MM.1S (cell line): ENCODE data around the gene PIK3R6.

ENCODE experiments used
- DNase-seq: peaks from one replicate; pipeline ENCODE4 v3.0.0-alpha.2; 2015
- H2AFZ ChIP-seq: fragments of 300-600 bp; sonication (generic); 2 replicates; pipeline ENCODE4 v1.6.0; 2016; ENCODE audit warnings: antibody characterized with exemption, low read length
- H3F3A ChIP-seq: fragments of 300-600 bp; sonication (generic); 2 replicates; pipeline ENCODE4 v1.6.1; 2016; ENCODE audit warnings: mild to moderate bottlenecking, antibody characterized with exemption, low read length, moderate library complexity, mixed read lengths; ENCODE audit not compliant: insufficient read depth
- H3K27ac ChIP-seq: fragments of 300-600 bp; sonication (generic); 2 replicates; pipeline ENCODE4 v1.5.1; 2016; ENCODE audit warnings: mild to moderate bottlenecking, low read length
- H3K27me3 ChIP-seq: fragments of 300-600 bp; sonication (generic); replicated peaks from 2 replicates; pipeline ENCODE4 v1.6.0; 2016; ENCODE audit warnings: low read length; ENCODE audit not compliant: insufficient read depth
- H3K36me3 ChIP-seq: fragments of 300-600 bp; sonication (generic); replicated peaks from 2 replicates; pipeline ENCODE4 v1.6.1; 2016; ENCODE audit warnings: mild to moderate bottlenecking, low read length, mixed read lengths; ENCODE audit not compliant: insufficient read depth
- H3K4me1 ChIP-seq: fragments of 300-600 bp; sonication (generic); 2 replicates; pipeline ENCODE4 v1.6.1; 2016; ENCODE audit warnings: low read length, mixed read lengths
- H3K4me2 ChIP-seq: fragments of 300-600 bp; sonication (generic); 2 replicates; pipeline ENCODE4 v1.6.0; 2016; ENCODE audit warnings: low read depth, low read length
- H3K4me3 ChIP-seq: fragments of 300-600 bp; sonication (generic); 2 replicates; pipeline ENCODE4 v1.5.1; 2016; ENCODE audit warnings: low read length, mixed read lengths
- H3K79me2 ChIP-seq: fragments of 300-600 bp; sonication (generic); 2 replicates; pipeline ENCODE4 v1.6.1; 2016; ENCODE audit warnings: mixed run types, low read length, mixed read lengths
- H3K9ac ChIP-seq: fragments of 300-600 bp; sonication (generic); 2 replicates; pipeline ENCODE4 v1.6.1; 2016; ENCODE audit warnings: low read length, mixed read lengths
- H3K9me2 ChIP-seq: fragments of 300-600 bp; sonication (generic); replicated peaks from 2 replicates; pipeline ENCODE4 v1.6.1; 2016; ENCODE audit warnings: mild to moderate bottlenecking, low read length, mixed read lengths; ENCODE audit not compliant: insufficient read depth
- H3K9me3 ChIP-seq: fragments of 300-600 bp; sonication (generic); replicated peaks from 2 replicates; pipeline ENCODE4 v1.6.1; 2016; ENCODE audit warnings: mild to moderate bottlenecking, low read length, mixed read lengths; ENCODE audit not compliant: insufficient read depth
- H4K20me1 ChIP-seq: fragments of 300-600 bp; sonication (generic); 2 replicates; pipeline ENCODE4 v1.6.1; 2016; ENCODE audit warnings: mild to moderate bottlenecking, low read length, moderate library complexity, mixed read lengths; ENCODE audit not compliant: insufficient read depth
- CTCF ChIP-seq: fragments of 300-600 bp; sonication (generic); IDR thresholded peaks from 2 replicates; pipeline ENCODE4 v1.5.1; 2016; ENCODE audit warnings: antibody characterized with exemption, low read length, mixed read lengths
- EZH2 ChIP-seq: fragments of 300-600 bp; sonication (generic); optimal IDR thresholded peaks from 2 replicates; pipeline ENCODE3; 2017; ENCODE audit warnings: low read depth, mild to moderate bottlenecking, antibody characterized with exemption, low read length, mixed read lengths
- EZH2phosphoT487 ChIP-seq: fragments of 300-600 bp; sonication (generic); IDR thresholded peaks from 2 replicates; pipeline ENCODE4 v1.6.1; 2018; ENCODE audit warnings: antibody characterized with exemption, low read length

PIK3R6 gene

GRCh38 chr17:8821446-8822105 is 45.9 kb downstream of the PIK3R6 start:
- H3K27ac ChIP-seq, result no peak overlapping the region
- H2AFZ ChIP-seq, result no peak overlapping the region
- no peaks in the 10 kb centered on the region for H3K9me3 ChIP-seq
- no peak for DNase-seq
- no peaks in the 10 kb centered on the region for H3K4me1 ChIP-seq
- H3F3A ChIP-seq, result no peaks in the 10 kb centered on the region
- H3K79me2 ChIP-seq, result no peaks in the 10 kb centered on the region
- peaks cover 31% of the 10 kb centered on the region; the same call in 1 of the 2 replicates for H3K27me3 ChIP-seq
- no peak overlapping the region for H3K9ac ChIP-seq
- no peak overlapping the region for H3K4me2 ChIP-seq
- TF ChIP-seq EZH2 (no peak), EZH2phosphoT487 (no peak), CTCF (no peak)
- no peaks in the 10 kb centered on the region for H4K20me1 ChIP-seq
- H3K36me3 ChIP-seq, result no peaks in the 10 kb centered on the region
- no peak overlapping the region for H3K4me3 ChIP-seq
- H3K9me2 ChIP-seq, result no peaks in the 10 kb centered on the region

DNA sequence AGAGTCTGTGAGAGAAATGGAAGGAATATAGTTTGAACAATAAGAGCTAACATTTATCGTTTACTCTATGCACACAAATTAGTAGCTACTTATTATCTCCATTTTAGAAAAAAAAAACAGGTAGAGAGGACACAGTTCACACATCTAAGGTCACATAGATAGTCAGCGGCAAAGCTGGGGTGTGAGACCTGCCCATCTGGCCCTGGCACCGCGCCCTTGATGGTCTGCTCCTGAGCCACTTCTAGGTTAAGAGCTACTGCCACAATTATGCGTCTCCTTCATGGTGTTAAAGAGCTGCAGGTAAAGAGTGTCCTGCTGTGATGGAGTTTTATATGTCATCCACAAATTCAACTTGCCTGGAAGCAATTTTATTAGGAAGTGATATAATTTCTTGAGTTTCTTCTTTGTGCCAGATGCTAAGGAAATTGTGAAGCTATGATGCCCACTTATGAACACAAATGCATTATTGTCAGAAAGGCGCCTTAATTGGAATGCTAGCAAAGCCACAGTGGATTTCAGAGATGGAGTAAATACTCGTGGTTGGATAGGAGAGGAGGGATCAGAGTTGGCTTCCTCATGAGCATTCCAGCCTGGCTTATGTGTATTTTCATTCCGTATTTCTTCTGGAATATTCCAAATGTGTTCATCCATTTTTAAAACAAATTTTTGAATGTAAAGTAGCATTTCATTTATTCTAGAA is 47.0 kb downstream of the PIK3R6 start:
- no peaks in the 10 kb centered on the region for H3K36me3 ChIP-seq
- DNase-seq, result no peak
- H3K79me2 ChIP-seq, result no peaks in the 10 kb centered on the region
- H3K9me2 ChIP-seq, result no peaks in the 10 kb centered on the region
- no peaks in the 10 kb centered on the region for H3K9me3 ChIP-seq
- peaks cover 26% of the 10 kb centered on the region; the same call in 1 of the 2 replicates for H3K27me3 ChIP-seq
- no peaks in the 10 kb centered on the region for H3K4me1 ChIP-seq
- H2AFZ ChIP-seq, result no peak overlapping the region
- no peaks in the 10 kb centered on the region for H3F3A ChIP-seq
- H3K9ac ChIP-seq, result no peak overlapping the region
- H3K4me2 ChIP-seq, result no peak overlapping the region
- H3K27ac ChIP-seq, result no peak overlapping the region
- H3K4me3 ChIP-seq, result no peak overlapping the region
- no peaks in the 10 kb centered on the region for H4K20me1 ChIP-seq
- TF ChIP-seq EZH2 (no peak), CTCF (no peak), EZH2phosphoT487 (no peak)

- Histone ChIP-seq H3K4me2 (no peak overlapping the region), H3K4me3 (no peak overlapping the region), H3F3A (no peaks in the 10 kb centered on the region), H3K36me3 (no peaks in the 10 kb centered on the region), H3K79me2 (no peaks in the 10 kb centered on the region), H3K9me2 (no peaks in the 10 kb centered on the region), H3K9me3 (no peaks in the 10 kb centered on the region), H2AFZ (no peak overlapping the region), H3K27ac (no peak overlapping the region), H3K9ac (no peak overlapping the region), H4K20me1 (no peaks in the 10 kb centered on the region), H3K27me3 (peaks cover 27% of the 10 kb centered on the region; the same call in 1 of the 2 replicates), H3K4me1 (no peaks in the 10 kb centered on the region)
- no peak for DNase-seq
- TF ChIP-seq EZH2 (no peak), CTCF (no peak), EZH2phosphoT487 (no peak)
These were observed 48.7 kb downstream of the PIK3R6 start for GRCh38 chr17:8818654-8819330.
